WI38 (cell line): ENCODE results near the gene KNDC1.
"Not testable (repeated sequence)": the region's sequence is repeated elsewhere in the genome, so short reads cannot be mapped to it uniquely, and the experiment has no call there.

Experiments
- H3K4me3 ChIP-seq: 2 replicates; pipeline ENCODE4 v1.5.1; 2011; ENCODE audit warnings: low read depth, mild to moderate bottlenecking, control low read depth, low read length
- TF ChIP-seq, protein P1 (sequence below): IDR thresholded peaks from 2 replicates; pipeline ENCODE4 v1.5.1; 2012; ENCODE audit warnings: low read depth, mild to moderate bottlenecking, control low read depth, low read length

Gene KNDC1

GRCh38 chr10:133132473-133133291 is 27.3 kb upstream of the KNDC1 start:
- TF ChIP-seq, protein P1, sequence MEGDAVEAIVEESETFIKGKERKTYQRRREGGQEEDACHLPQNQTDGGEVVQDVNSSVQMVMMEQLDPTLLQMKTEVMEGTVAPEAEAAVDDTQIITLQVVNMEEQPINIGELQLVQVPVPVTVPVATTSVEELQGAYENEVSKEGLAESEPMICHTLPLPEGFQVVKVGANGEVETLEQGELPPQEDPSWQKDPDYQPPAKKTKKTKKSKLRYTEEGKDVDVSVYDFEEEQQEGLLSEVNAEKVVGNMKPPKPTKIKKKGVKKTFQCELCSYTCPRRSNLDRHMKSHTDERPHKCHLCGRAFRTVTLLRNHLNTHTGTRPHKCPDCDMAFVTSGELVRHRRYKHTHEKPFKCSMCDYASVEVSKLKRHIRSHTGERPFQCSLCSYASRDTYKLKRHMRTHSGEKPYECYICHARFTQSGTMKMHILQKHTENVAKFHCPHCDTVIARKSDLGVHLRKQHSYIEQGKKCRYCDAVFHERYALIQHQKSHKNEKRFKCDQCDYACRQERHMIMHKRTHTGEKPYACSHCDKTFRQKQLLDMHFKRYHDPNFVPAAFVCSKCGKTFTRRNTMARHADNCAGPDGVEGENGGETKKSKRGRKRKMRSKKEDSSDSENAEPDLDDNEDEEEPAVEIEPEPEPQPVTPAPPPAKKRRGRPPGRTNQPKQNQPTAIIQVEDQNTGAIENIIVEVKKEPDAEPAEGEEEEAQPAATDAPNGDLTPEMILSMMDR: no peak
- no peak overlapping the region for H3K4me3 ChIP-seq

GRCh38 chr10:133133471-133134231 is 26.4 kb upstream of the KNDC1 start:
- TF ChIP-seq, protein P1: no peak

GRCh38 chr10:133134411-133135115 is 25.5 kb upstream of the KNDC1 start:
- TF ChIP-seq, protein P1: no peak
- no peak overlapping the region for H3K4me3 ChIP-seq

More at GRCh38 chr10:133133471-133134231, 26.4 kb upstream of the KNDC1 start:
- no peak overlapping the region for H3K4me3 ChIP-seq

DNA sequence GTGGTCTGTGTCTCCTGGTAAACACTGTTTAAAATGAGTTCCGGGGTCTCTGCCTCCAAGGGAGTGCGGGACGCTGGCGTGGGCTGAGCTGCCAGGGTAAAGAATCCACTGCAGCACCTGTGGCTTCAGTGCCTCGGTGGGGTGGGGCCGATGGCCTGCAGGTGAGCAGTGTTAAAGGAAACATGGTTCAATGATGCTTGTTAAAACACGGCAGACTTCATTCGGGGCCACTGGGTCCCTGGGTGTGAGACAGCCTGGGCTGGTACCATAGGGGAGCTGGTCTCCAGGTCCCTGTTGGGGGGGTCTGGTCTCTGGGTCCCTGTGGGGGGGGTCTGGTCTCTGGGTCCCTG is 24.9 kb upstream of the KNDC1 start:
- TF ChIP-seq, protein P1: no peak
- no peak overlapping the region for H3K4me3 ChIP-seq

- not testable (repeated sequence) for H3K4me3 ChIP-seq
Observed at GRCh38 chr10:133137486-133138145, 22.4 kb upstream of the KNDC1 start.

DNA sequence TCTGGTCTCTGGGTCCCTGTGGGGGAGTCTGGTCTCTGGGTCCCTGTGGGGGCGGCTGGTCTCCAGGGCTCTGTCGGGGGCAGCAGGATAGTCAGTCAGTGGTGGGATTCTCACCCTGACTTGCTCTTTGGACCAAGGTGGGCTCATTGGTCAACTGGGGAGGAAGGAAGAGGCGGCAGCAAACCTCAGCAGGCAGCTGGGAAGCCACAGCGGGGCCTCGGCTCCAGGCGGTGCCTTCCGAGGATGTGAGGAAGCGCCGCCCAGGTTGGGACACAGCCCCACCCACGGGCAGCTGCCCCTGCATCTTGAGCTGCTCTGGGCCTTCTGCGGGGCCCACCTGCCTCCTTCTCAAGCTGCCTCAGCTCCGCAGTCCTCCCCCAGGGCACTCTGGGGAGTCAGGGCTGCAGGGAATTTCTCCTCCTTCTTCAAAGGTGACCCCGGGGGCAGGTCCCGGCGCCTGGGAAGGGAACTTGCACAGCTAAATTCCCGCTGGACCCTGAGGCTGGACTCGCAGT is 20.4 kb upstream of the KNDC1 start:
- TF ChIP-seq, protein P1: no peak
- no peak overlapping the region for H3K4me3 ChIP-seq
